Stomach (tissue), 8 donors: Measurements from ENCODE around the gene TRAF3IP3. TPM values are rescaled to one million over a fixed set of nuclear protein-coding genes. Genes with fewer than 3 reads are reported as not detected.

Source experiments
- polyA plus RNA-seq, 3 donors: library from polyadenylated mRNA; stranded (reverse); fragments of 200-250 nt; gene quantifications; one replicate each; pipeline ENCODE4 v1.2.3, GENCODE V29; 2013
- total RNA-seq, 5 donors: library from RNA; depleted of rRNA; stranded (reverse); fragments of >200 nt; gene quantifications; one replicate each; pipeline versions ENCODE4 v1.1.0 to v1.2.3, GENCODE V29; 2014 to 2016
- donor health status: healthy with polysubstance abuse.
- donor health status: Bipolar disorder and iron deficiency.
- donor health status: healthy.

Gene TRAF3IP3
- total and polyA plus RNA-seq, 8 donors, result 2.2 to 9.6 (median 3.3) TPM; not detected in 1

Other genes with a start within 250 kb of the TRAF3IP3 start
- gene CAMK1G, start 172.3 kb upstream of the TRAF3IP3 start, total RNA-seq, result 1 to 10 TPM in 1 of 5 donors, not detected in 4; 1.5 TPM
- under 1 TPM in 1 of 3 donors, not detected in 2; 0.03 TPM for gene CAMK1G, start 172.3 kb upstream of the TRAF3IP3 start, polyA plus RNA-seq
- gene LAMB3, start 103.6 kb upstream of the TRAF3IP3 start, total RNA-seq, result 100 to 1,000 TPM in 1 of 5 donors, 10 to 100 TPM in 4; 14.0 to 105 (median 63.4) TPM
- 10 to 100 TPM; 12.8 to 46.8 (median 29.9) TPM for gene LAMB3, start 103.6 kb upstream of the TRAF3IP3 start, polyA plus RNA-seq
- gene G0S2, start 80.6 kb upstream of the TRAF3IP3 start, total RNA-seq, result 10 to 100 TPM in 4 of 5 donors, not detected in 1; 11.0 to 75.2 (median 45.0) TPM
- gene G0S2, start 80.6 kb upstream of the TRAF3IP3 start, polyA plus RNA-seq, result 100 to 1,000 TPM in 1 of 3 donors, 10 to 100 TPM in 2; 48.7 to 227 (median 65.5) TPM
- gene HSD11B1, start 51.2 kb upstream of the TRAF3IP3 start, total RNA-seq, result 1 to 10 TPM in 3 of 5 donors, not detected in 2; 2.0 to 2.9 (median 2.3) TPM
- gene HSD11B1, start 51.2 kb upstream of the TRAF3IP3 start, polyA plus RNA-seq, result 10 to 100 TPM in 1 of 3 donors, 1 to 10 TPM in 2; 1.5 to 14.0 (median 4.7) TPM
- 1 to 10 TPM in 2 of 5 donors, under 1 TPM in 2, not detected in 1; 0.72 to 3.6 (median 2.0) TPM for gene C1orf74, start 28.5 kb downstream of the TRAF3IP3 start, total RNA-seq
- gene C1orf74, start 28.5 kb downstream of the TRAF3IP3 start, polyA plus RNA-seq, result 1 to 10 TPM; 1.3 to 1.8 (median 1.5) TPM
- gene IRF6, start 50.1 kb downstream of the TRAF3IP3 start, total RNA-seq, result 10 to 100 TPM; 11.6 to 64.8 (median 33.5) TPM
- 10 to 100 TPM; 19.5 to 27.8 (median 25.2) TPM for gene IRF6, start 50.1 kb downstream of the TRAF3IP3 start, polyA plus RNA-seq
- gene UTP25, start 71.9 kb downstream of the TRAF3IP3 start, total RNA-seq, result 10 to 100 TPM in 1 of 5 donors, 1 to 10 TPM in 4; 1.4 to 10.6 (median 3.1) TPM
- gene UTP25, start 71.9 kb downstream of the TRAF3IP3 start, polyA plus RNA-seq, result 1 to 10 TPM; 1.1 to 2.1 (median 1.9) TPM
- 1 to 10 TPM in 1 of 5 donors, under 1 TPM in 1, not detected in 3; 0.14 to 1.1 TPM for gene SYT14, start 182.2 kb downstream of the TRAF3IP3 start, total RNA-seq
- under 1 TPM in 2 of 3 donors, not detected in 1; 0.03 to 0.06 TPM for gene SYT14, start 182.2 kb downstream of the TRAF3IP3 start, polyA plus RNA-seq